ENCODE measurements around the gene NFATC3.
"Not testable (repeated sequence)": the region's sequence is repeated elsewhere in the genome, so short reads cannot be mapped to it uniquely, and the experiment has no call there.

Gene NFATC3

GRCh38 chr16:68088130-68088972 lies 3.2 kb downstream of the NFATC3 start:
- no peak for DNase-seq (ENCODE audit: low read depth in 2 of 2)

DNA sequence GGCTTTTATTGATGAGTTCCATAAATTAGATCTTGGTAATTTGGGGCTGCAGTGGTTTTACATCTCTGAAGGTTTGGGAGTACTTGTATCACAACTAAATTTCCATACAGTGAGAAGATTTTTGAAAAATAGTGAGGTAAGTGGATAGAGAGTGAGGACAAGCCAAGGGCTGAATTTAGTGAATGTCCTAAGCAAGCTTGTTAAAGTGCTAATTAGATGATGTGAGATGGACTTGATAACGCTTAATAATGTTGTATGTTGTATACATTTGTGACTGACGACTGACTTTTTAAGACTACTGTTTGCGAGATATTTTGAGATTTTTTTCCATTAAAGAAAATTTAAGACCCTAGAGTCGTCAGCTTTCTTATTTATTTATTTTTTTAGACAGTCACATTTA lies 3.9 kb downstream of the NFATC3 start:
- no peak for DNase-seq (ENCODE audit: low read depth in 2 of 2)

GRCh38 chr16:68090130-68090529 lies 5.0 kb downstream of the NFATC3 start:
- no peak for DNase-seq (ENCODE audit: low read depth in 2 of 2)

DNA sequence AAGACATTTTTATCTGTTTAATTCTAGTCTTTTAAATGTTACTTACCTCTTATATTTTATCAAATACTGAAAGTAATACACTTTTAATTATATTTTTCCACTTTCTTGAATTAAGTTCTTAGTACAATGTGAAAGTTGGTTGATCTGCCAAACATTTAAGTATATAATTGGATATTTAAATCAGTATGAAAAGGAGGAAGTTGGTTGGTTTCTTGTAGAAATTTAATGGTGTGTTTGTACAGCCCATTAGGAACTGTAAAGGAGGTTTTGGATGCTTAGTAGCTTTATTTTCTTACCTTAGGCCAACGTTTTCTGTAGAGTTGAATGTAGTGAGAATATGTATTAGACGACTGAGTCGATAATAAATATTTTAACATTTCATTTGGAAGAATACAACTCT lies 5.4 kb downstream of the NFATC3 start:
- no peak for DNase-seq (ENCODE audit: low read depth in 2 of 2)

DNA sequence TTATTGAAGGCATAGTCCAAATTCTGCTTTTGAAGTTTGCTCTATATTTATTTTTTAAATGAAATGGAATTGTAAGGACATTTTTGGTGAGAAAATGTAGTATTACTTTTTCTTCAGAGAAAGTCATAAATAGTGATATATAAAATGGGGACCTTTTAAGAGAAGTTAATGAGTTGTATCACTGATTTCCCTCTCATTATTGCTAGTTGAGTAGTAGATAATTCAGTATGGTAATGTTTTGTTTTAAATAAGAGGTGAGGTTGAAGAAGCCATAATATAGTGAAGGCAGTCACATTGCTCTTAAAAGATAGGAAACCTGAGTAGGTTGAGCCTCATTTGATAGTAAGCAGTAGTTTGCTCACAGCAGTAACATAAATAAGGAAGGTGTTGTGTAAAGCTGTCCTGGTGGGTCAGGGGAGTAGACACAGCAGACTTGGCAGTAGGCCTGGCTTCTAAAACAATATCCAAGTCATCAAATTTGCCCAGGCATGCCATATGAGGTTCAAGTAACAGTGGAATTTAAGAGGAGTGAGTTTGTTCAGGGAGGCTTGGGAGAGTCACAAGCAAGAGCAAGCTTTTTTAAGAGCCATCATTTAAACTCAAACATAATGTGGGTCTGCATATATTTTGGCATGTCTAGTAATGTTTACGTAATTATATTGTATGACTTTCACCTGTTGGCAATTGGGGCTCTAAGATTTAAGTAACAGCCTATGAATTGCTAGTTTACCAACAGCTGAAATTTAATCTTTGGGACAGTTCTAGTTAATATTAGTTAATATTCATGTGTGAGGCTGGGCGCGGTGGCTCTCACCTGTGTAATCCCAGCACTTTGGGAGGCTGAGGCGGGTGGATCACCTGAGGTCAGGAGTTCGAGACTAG lies 6.5 kb downstream of the NFATC3 start:
- no peak for DNase-seq (ENCODE audit: low read depth in 2 of 2)

- DNase-seq (ENCODE audit: low read depth in 2 of 2): not testable (repeated sequence)
Measured at GRCh38 chr16:68092275-68092674, 7.1 kb downstream of the NFATC3 start.

GRCh38 chr16:68093816-68094613 lies 8.8 kb downstream of the NFATC3 start:
- DNase-seq (ENCODE audit: low read depth in 2 of 2): no peak

- DNase-seq (ENCODE audit: low read depth in 2 of 2): no peak
Measured at GRCh38 chr16:68094614-68094934, 9.4 kb downstream of the NFATC3 start.

GRCh38 chr16:68096491-68096890 lies 11.3 kb downstream of the NFATC3 start:
- no peak for DNase-seq (ENCODE audit: low read depth in 2 of 2)

DNA sequence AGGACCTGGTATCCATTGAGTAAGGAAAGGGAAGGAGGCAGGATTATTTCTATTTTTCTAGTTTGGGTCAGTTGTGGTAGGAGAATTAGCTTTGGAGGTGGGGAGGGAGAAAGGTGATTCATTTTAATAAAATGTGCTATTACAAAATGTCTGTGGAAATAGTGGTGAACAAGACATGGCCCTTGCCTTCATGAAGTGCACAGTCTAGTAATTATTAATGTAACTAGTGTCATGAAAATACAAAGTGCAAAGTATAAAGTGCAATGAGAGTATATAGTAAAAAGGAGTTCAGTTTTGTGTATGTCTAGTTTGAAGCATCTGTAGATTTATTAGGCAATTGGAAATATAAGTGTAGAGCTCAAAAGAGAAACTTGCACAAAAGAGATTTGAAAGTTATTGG lies 11.9 kb downstream of the NFATC3 start:
- DNase-seq (ENCODE audit: low read depth in 2 of 2): no peak

DNA sequence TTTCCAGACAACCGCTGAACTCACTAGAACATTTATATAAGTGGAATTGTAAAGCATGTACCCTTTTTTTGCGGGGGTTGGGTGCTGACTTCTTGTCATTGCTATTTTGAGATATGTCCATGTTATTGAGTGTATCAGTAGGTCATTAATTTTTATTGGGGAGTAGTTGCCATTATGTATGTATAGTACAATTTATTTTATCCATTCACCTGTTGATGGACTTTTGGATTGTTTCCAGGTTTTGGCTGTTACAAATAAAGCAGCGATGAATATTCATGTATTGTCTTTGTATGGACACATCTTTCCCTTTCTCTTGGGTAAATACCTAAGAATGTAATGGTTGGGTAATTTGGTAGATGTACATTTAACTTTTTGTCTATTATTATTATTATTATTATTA lies 12.7 kb downstream of the NFATC3 start:
- DNase-seq (ENCODE audit: low read depth in 2 of 2): no peak

DNA sequence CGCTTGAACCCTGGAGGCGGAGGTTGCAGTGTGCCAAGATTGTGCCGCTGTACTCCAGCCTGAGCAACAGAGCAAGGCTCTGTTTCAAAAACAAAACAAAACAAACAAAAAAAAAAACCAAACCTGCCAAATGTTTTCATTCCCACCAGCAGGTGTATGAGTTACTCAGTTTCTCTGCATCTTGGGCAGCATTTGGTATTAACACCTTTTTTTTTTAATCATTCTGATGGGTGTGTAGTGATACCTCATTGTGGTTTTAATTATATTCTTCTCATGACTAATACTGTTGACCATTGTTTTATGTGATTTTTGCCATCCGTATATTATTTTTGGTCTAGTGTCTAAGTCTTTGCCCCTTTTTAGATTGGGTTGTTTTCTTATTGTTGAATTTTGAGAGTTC lies 15.3 kb downstream of the NFATC3 start:
- no peak for DNase-seq (ENCODE audit: low read depth in 2 of 2)

GRCh38 chr16:68105611-68106010 lies 20.4 kb downstream of the NFATC3 start:
- DNase-seq (ENCODE audit: low read depth in 2 of 2): no peak

GRCh38 chr16:68107230-68107928 lies 22.2 kb downstream of the NFATC3 start:
- not testable (repeated sequence) for DNase-seq (ENCODE audit: low read depth in 2 of 2)

DNA sequence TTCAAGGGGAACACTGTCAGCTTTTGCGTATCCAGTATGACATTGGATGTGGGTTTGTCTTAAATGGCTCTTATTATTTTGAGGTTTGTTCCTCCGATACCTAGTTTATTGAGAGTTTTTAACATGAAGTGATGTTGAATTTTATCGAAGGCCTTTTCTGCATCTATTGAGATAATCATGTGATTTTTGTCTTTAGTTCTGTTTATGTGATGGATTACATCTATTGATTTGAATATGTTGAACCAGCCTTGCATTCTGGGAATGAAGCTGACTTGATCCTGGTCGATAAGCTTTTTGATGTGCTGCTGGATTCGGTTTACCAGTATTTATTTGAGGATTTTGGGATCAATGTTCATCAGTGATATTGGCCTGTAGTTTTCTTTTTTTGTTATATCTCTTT lies 24.0 kb downstream of the NFATC3 start:
- not testable (repeated sequence) for DNase-seq (ENCODE audit: low read depth in 2 of 2)

- not testable (repeated sequence) for DNase-seq (ENCODE audit: low read depth in 2 of 2)
Measured at GRCh38 chr16:68110611-68111010, 25.4 kb downstream of the NFATC3 start.

GRCh38 chr16:68111379-68111778 lies 26.2 kb downstream of the NFATC3 start:
- DNase-seq (ENCODE audit: low read depth in 2 of 2): no peak

GRCh38 chr16:68113059-68113761 lies 28.0 kb downstream of the NFATC3 start:
- DNase-seq (ENCODE audit: low read depth in 2 of 2): no peak

- no peak for DNase-seq (ENCODE audit: low read depth in 2 of 2)
Measured at GRCh38 chr16:68113765-68114240, 28.6 kb downstream of the NFATC3 start.

DNA sequence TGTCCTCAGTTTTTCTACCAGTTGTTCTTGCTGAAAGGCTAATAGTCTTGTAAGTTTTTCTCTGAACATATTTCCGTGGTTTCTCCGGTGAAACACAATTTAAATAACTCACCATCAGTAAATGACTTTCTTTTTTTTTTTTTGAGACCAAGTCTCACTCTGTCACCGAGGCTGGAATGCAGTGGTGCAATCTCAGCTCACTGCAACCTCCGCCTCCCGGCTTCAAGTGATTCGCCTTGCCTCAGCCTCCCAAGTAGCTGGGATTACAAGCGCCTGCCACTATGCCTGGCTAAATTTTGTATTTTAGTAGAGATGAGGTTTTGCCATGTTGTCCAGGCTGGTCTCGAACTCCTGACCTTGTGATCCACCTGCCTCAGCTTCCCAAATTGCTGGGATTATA lies 29.8 kb downstream of the NFATC3 start:
- DNase-seq (ENCODE audit: low read depth in 2 of 2): not testable (repeated sequence)

- no peak for DNase-seq (ENCODE audit: low read depth in 2 of 2)
Measured at GRCh38 chr16:68115851-68116250, 30.7 kb downstream of the NFATC3 start.

All from stimulated activated CD8-positive, alpha-beta memory T cell treated with anti-CD3 and anti-CD28 coated beads, Interleukin-7, amount 100 ng/mL, for 4 hours (primary cell).